Stimulated activated CD8-positive, alpha-beta memory T cell treated with anti-CD3 and anti-CD28 coated beads, Interleukin-15, amount 100 ng/mL, for 1 hour (primary cell): ENCODE data around the gene POLN.
"Not testable (repeated sequence)": the region's sequence is repeated elsewhere in the genome, so short reads cannot be mapped to it uniquely, and the experiment has no call there.

ENCODE experiments used
- DNase-seq: peaks from one replicate; pipeline ENCODE4 v3.0.0-alpha.2; 2020; ENCODE audit warnings: low read depth

The POLN gene

DNA sequence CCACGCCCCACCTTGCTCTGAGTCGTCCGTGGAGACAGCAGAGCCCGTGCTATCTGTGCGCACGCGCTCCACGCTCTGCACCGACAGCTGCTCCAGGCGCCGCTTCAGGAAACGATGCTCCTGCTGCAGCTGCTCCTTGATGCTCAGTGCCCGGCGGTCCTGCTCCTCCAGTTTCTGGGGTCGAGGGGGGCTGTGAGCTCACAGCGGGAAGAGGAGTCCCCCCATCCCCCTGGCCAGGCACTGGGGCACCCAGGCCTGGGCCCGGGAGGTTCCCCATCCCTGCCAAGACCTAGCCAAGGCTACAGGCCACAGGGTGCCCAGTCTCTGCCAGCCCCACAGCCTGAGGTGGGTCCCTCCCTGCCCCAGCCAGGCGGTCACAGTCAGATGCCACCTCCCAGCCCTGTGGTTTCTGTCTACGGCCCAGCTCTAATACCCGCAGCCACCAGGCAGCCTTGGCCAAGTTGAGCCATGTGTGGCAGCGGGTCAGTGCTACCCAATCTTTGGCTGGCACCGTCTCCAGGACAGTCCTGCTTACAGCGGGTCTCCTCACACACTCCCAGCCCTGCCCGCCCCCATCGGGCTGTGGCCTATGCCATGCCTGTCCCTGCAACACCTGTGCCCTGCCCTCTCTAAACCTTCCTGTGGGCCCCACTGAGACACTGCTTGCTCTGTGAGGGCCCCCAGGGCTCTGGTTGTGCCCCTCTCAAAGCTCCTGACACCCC lies 9.3 kb upstream of the POLN start:
- no peak for DNase-seq

DNA sequence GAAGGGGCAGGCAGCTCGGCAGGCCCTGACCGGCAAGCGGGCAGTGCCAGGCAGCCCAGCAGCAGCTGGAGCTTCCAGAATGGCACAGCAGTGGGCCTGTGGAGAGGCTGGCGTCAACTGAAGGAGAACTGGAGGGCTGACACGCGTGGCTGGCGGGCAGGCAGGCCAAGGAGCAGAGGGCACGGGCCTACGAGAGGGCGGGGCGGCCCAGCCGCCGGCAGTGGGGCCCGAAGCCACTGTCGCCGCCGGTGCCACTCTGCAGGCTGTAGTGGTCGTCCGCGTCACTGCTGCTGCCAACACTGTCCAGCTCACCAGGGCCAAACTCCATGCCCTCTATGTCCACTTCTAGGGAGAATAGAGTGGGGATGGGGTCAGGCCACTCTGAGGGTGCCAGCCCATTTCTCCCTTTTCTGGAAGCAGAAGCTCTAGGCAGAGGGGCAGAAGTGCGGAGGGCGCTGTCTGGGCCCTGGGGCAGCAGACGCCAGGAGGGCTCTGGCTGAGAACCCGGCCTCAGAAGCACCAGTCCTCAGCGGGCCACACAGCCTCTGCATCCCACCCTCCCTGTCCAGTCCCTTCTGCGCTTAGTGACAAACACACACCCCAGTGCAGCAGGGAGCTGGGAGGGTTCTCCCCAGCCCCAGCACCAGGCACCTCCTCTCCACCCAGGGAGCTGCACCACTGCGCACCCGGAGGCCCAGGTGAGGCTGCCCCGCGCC lies 8.6 kb upstream of the POLN start:
- no peak for DNase-seq

DNA sequence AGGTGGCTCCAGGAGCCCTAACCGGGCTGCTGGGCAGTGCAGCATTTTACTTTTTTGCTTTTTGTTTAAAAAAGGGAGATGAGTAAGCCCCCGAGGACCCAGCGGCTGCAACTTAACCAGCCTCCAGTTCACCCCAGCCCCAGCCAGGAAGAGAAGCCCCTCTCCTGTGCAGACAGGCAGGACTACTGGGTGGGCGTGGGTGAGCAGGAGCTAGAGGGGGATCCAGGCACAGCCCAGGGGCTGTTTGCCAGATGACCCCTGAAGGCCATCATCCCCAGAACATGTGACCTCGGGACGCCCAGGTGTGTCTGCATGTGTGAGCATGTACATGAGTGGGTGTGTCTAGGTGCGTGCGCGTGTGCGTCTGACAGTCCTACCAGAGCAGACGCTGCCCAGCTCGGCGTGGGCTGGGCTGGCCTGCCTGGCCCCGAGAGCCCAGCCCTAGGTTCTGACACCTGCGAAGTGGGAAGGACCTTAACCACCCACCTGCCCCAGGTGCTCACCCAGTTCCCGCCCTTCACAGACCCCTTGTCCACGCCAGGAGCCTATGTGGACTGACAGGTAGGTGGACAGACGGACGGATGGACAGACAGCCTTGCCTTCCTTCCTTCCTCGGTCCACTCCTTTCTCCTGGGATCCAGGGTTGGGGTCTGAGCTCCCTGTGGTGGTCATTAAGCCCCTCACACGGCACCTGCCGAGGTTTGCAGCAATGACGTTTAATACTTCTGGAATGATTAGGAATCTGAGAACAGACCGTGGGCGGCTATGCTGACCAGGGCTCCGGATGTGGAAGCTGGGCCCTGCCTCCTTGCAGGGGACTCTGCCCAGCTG lies 7.8 kb upstream of the POLN start:
- DNase-seq, result no peak

DNA sequence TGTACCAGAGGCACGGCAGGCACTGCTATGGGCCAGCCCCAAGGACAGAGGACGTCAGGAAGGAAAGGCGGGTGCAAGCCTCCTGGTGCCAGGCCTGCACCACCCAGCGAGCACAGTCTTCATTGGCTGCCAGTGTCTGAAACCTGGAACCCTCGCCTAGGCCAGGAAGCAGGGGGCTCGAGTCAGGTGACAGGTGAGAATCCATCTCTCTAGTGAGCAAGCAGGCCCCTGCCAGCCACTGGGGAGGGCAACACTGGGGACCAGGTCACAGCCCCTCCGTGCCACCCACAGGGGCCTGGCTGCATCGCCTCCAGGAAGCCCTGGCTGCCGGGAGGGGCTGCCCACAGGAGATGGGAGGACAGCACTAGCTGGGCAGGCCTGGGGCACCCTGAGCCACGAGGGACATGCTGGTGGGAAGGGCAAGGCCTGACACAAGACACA lies 6.9 kb upstream of the POLN start:
- DNase-seq, result no peak

DNA sequence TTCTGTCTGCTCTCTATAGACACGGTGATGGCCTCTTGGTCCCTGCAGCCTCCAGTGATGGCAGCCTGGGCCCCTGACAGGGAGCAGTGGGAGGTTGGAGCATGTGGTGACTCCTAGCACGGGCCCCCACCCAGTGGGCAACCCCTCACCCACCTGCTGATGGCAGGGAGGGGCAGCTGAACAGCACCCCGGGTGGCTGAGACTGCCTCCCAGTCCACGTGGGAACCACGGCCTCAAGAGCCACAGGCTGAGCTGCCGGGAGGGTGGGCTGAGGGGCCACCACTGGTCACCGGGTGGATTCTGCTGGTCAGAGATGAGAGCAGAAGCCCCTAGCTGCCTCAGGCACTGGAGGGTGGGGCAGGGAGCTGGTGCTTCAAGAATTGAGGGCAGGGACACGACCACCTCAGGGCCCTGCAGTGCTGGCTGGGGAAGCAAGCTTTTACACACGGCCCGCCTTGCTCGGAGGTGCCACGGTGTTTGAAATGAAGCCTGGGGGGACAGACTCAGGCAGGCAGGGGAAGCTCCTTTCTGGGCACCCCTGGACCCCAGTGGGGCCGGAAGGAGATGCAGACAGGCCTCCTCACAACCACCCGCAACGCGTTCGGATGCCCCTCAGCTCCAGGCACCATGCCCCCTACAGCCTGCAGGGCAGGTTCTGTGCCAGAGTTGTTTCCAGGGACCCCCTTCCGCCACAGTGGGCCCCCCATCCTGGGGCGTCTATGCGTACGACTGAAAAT lies 6.3 kb upstream of the POLN start:
- no peak for DNase-seq

DNA sequence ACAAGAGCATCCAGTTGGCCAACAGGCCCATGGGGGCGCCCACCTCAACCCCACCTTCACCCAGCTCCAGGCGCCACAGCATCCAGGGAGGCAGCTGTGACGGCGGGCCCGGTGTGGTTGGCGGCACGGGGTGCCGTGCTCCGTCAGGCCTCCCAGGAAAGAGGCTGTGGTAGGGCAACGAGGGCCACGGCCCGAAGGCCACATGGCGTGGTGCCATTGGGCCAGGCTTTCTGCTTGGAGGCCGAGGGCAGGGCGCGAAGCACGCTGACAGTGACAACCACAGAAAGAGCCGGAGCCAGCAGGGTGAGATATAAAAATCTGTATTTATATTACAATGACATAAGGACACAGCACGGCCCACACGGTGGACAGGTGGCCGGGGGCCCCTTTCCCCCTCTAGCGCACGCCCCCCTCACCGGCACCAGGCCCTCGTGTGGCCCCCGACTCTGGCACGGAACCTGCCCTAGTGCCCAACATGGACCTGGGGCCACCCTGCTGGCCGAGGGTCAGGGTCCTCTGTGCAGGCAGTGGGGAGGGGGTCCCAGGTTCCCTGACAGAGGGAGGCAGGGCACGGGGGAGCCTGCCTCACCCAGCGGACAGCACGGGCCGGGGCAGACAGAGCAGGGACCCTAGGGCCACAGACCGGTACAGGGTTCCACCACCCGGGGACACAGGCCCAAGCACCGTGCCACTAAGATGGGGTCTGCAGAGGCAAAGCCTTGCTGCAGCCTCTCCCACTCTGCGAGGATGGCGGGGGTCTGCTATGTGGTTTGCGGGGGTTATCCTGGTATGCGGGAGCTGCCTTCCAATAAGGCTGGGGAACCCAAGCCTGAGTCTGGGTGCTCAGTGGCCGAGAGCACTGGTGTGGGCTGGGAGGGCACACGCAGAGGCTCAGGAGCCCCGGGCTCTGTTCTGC lies 5.5 kb upstream of the POLN start:
- DNase-seq, result no peak

DNA sequence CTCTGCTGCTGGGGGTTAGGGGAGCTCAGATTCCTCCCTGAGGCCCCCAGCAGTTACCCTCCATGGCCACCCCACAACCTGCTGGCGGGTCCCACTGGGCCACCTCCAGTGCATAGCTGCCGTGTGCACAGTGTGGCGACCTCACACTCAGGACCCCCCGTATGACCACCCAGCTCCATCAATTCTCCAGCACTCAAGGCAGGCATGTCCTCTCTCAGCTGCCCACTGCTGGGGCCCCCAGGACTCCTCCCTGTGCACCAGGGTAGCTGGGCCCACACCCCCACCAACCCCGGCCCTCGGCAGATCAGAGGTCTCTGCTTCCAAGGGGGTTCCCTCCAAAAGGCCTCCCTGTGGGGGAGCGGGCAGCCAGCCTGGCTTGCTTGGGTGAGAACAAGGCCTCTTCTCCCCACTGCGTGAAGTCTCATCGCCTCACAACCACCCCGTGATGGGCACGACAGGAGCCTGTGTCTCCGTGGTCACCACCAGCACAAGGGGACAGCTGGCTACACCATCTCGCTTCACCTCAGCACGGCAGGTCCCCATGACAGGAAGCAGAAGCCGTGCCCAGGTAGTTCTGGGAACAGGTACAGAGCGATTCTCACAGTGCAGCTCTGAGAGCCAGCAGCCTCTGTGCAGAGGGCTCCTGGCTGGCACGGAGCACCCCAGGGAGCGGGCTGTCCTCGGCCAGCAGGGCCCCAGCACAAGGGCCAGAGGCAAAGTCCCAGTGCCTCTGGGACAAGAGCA lies 4.6 kb upstream of the POLN start:
- DNase-seq, result no peak

DNA sequence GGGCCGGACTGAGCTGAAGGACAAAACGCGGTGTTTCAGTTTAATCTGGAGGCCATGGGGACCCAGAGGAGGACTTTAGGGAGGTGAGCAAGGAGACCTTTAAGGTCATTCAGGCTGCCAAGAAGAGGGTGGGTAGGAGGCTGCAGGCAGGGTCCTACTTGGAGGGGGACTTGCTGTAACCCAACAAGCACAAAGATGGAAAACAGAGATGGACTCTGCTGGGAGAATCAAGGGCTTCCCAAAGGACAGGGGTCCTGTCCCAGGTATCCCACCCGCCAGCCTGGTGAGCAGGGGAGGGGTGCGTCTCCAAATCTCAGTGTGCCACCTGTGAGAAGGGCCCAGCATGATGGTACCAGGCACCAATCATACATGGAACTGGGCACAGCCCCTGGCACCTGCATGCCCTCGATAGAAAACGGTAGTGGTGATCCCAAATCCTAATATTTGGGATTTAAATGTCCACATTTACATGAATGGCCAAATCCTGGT lies 3.9 kb upstream of the POLN start:
- no peak for DNase-seq

DNA sequence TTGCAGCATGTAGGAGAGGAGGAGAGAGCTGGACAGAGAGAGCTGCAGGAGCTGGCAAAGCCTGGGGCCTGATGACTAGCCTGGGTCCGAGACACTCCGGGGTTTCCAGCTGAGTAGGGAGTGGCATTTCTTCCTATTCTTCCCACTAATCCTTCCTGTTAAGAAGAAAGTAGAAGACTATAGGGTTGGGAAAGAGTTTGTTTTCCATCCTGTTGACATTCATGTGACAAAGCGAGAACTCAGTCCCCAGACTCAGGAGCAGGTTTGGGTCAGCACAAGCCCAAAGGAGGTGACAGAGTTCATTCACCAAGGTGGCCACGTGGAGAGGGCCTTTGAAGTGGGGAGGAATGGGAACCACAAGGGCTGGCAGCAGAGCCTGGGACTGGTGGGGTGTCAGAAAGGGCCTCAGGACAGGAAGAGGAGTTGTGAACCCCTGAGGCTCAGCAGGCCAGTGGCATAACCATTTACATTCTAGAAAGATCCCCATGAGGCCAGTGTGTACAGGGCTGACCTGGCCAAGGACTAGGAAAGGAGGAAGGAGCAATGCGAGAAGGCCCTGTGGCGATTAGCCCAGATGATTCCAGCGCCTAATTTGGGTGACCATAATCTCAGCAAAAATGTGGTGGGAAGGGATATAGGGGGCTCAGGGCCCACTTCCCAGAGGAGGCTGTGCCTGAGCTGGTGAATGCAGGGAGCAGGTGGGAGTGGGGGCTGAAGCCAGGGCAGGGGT lies 3.3 kb upstream of the POLN start:
- no peak for DNase-seq

DNA sequence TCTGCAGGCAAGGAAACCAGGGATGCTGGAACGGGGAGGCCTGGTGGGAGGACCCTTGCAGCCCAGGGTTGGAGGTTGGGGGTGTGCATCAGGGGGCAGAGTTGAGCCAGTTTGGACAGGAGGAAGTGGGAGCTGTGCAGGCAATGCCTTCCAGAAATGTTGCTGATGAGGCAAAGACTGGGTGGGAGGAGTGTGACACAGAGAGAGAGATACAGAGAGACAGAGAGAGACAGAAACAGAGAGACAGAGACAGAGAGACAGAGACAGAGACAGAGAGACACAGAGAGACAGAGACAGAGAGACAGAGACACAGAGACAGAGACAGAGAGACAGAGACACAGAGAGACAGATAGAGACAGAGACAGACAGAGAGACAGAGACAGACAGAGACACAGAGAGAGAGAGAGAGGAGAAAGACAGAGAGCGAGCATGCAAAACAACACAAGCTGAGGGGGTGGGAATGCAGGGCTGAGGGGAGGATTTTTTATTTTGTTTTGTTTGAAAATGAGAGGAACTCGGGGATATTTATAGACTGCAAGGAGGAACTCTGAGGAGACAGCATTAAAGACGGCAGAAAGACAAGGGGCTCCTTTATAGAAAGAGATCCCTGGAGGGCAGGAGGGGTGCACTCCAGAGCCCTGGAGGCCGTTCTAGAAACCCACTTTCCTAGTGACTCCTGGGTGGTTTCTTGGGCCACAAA lies 1.9 kb upstream of the POLN start:
- no peak for DNase-seq

DNA sequence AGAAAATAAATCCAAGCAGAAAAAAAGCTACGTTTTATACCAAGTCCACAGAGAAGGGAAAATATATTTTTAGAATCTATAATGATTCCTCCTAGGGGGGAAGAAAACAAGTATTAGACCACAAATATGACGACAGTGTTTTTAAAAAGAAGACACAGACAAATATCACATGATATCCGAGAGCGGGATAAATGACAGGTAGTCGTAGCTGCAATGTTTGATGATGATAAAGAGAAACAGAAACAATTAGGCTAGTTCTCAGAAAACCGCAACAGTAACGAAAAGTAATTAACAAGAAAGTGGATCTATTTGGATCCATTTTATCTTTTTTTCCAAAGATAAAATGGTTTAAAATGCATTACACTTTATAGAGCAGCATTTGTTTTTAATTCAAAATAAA lies 918 bp downstream of the POLN start:
- DNase-seq, result no peak

DNA sequence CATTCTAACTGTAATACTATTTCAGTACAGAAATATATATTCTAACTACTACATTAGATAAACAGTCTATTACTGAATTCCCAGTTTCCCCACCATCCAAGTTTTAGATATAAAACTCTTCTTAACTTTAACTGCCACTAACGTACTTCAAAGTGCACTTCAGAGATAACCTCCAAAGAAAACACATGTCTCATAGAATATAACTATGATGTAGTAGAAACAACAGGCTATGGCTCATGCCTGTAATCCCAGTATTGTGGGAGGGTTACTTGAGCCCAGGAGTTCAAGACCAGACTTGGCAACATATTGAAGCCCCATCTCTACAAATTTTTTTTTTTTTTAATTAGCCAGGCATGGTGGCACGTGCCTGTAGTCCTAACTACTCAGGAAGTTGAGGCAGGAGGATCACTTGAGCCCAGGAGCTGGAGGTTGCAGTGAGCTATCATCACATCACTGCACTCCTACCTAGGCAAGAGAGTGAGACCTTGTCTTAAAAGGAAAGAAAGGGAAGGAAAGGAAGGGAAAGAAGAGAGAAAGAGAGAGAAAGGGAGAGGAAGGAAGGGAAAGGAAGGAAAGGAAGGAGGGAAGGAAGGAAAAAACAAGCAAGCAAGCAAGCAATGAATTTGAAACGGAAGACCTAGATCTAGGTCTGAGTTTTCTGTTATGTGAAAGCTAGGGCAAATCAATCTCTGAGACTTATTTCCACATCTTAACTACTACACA lies 4.8 kb downstream of the POLN start:
- no peak for DNase-seq

DNA sequence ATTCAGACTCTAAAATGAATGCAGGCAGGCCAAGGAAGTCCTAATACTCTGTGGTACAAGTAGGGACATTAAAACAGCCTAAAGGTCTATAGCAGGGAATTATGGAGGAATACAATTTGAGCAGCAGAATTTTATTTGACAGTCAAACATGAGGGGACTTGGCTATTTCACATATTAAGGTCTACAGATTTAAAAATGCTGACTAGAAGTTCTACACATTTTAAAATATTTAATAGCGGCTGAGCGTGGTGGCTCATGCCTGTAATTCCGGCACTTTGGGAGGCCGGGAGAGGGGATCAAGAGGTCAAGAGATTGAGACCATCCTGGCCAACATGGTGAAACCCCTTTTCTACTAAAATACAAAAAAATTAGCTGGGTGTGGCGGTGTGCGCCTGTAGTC lies 10.8 kb downstream of the POLN start:
- no peak for DNase-seq

DNA sequence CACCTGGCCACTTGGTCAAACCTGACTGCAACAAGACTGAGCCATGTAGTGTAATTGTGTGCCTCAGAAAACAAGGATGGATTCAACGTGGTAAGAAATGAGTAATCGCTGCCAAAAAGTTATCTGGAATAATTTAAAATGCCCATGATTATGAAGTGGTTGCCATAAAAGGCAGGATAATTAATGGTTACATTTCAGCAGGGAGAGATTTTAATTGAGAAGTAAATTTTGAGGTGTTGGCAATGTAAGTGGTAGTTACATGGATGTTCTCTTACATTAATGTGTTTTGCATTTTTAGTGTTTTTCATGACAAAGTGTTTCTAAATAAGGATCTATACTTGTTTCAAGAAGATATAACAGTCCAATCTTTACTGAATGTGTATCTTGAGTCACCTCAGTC lies 15.7 kb downstream of the POLN start:
- DNase-seq, result no peak

DNA sequence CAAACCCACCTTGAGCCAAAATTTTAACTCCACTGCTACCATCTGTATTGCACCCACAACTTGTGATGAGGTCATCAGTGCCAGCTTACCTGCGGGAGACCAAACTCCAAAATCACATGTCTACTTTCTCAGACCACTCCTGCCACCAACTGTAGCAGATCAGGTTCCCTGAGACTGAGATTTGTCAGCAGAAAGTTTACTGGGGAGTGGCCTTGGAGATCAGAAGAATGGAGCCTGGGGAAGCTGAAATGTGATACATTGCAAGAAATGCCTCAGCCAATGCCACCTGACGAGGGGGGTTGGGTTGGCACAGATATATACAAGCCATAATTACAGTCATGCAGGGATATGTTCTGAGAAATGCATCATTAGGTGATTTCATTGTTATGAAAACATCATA lies 19.1 kb downstream of the POLN start:
- DNase-seq, result no peak

DNA sequence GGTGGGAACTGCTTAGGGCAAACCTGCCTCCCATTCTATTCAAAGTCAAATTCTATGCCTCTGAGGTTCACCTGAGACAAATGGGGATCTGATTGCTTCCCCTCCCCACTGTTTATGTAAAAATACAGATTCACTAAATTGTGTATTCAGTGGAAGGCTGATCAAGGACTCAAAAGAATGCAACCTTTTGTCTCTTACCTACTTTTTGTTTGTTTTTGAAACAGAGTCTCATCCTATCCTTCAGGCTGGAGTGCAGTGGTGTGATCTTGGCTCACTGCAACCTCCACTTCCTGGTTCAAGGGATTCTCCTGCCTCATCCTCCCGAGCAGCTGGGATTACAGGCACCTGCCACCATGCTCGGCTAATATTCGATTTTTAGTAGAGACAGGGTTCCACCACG lies 20.5 kb downstream of the POLN start:
- DNase-seq, result not testable (repeated sequence)

DNA sequence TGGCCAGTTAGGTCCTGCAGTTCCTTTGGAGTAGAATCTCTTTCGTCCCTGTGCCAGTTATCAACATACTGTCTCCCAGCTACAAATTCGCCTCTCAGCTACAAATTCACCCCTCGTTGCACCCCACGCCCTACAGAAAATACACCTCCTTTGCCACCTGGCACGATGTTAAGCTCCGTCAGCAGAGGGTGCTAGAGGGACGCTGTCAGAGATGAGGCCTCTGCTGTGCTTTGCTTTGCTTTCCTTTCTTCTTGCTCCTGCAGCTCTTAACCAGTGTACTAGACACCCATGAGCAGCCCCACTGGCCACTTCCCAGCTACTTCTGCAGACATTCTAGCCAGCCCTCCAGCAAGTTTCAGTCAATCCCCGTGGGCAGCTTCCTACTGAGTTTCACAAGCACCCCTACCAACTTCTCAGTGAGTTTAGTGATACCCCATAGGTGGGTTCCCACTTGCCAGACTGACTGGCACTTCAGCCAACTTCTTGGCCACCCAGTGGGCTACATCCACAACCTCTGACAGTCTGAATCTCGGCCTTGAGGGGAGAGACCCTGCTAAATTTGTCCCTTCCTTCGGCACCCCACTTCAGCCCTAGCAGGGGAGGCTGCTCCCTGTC lies 21.8 kb downstream of the POLN start:
- peak; percentile 72 for DNase-seq

DNA sequence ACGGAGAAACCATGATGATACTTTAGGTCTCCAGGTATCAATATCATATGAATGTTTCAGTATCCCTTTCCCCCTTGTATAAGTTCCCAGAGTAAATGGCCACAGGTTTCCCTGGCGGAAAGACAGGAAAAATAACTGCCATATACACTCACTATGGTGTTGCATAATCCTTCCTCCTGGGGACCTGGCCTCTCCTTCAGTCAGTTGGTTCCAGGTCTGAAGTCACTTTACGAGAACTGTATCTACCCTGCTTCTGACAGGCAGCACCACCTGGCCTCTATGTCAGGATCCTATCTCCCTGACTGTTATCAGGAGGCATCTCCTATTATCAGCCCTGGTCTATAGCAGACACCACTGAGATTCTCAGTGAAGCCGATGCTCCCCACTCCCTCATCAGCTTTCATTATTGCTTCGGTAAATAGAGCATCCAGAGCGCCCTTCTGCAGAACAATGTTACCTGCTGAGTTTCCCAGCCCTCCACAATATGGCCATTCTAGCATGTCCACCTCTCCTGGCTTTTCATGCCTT lies 22.6 kb downstream of the POLN start:
- no peak for DNase-seq
